NOMO-1 treated with DMSO at 0.1 percent for 48 hours (cell line): ENCODE results near the gene NRCAM.

Experiments used
- DNase-seq: peaks from one replicate; lab custom pipeline; 2025; ENCODE audit not compliant: unreplicated experiment; lab: John Stamatoyannopoulos, UW

The NRCAM gene

DNA sequence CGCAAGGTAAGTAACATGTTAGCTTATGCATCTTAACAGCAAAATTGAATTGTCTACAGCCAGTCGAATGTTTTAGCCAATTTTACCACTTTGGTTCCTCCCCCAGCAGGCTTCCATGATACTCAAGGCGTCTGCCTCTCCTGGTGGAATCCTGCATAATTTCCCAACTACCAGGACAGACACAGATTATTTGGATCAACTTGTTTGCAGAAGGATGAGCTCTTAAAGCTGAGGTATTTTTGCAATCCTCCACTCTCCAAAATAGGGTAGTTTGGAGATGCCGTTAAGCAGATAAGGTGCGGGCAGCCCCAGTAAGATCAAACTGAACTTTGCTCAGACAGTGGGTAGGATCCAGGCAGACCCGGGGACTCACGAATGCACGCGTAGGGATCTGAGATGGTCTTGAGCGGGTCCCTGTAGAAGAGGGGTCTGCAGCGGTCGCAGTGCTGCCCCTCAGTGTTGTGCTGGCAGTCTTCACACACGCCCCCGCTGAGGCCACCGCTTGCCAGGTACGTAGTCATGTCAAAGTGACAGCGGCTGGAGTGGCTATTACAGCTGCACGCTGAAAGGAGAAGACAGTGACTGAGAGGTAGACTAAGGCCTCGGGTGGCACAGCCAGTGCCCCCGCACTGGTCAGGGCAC, 353.4 kb downstream of the NRCAM start:
- no peak for DNase-seq

DNA sequence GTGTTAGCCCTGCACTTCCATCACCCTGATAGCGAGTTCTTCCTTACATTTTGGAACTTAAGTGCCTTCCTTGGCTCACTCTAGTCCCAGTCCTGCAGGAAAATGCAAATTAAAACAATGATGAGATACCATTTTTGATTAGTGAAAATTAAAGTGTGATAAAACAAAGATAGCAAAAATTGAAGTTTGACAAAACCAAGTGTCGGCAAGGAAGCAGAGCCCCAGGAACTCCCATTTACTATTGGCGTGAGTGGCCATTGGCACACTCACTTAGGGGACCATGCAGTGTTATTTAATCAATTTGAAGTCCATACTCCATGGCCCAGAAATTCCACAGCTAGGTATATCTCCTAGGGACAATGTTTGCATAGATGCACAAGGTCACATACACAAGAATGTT, 354.5 kb downstream of the NRCAM start:
- DNase-seq, result no peak

DNA sequence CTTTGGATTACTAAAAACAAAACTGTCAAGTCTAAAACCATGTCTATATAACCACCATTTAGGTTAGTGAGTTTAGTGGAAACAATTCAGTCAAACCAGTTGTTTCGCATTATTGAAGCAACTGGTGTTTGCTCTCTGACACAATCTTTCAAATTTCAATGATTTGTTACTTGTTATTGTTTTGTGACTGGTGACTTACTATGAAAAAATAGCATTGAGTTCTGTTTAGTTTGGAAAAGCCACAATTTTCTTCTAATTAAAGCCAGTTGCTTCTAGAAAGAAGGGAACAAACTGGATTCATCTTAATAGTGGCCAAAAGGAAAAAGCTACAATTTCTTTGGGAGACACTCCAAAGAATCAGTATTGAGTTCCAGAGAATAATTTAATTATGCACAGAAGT, 356.5 kb downstream of the NRCAM start:
- no peak for DNase-seq

DNA sequence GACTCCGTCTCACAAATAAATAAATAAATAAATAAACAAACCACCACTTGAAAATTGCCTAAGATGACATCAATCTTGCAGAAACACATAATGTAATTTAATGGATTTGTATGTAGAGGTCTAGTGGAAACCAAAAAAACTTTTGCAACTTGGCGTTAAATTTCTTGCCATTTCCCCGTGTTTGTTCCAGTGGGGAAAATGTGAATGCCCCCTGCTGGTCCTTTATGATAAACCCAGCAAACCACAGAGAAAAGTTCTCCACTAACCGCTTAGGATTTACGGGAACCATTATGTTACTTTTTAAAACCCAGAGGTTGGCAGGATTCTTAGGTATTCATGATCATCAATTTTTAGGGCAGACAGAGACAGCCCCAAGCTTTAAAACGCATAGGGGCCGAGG, 358.5 kb downstream of the NRCAM start:
- DNase-seq, result no peak
